GM18511 (cell line): ENCODE data around the gene NPR3.
A peak's percentile ranks its signal among the peaks of the same experiment; 100 is the strongest.
"Not testable (repeated sequence)": the region's sequence is repeated elsewhere in the genome, so short reads cannot be mapped to it uniquely, and the experiment has no call there.

ENCODE experiments used
- ATAC-seq: cut with Tn5 transposase; IDR thresholded peaks from one replicate; pipeline ENCODE4 v1.9.1; 2021; ENCODE audit warnings: mild to moderate bottlenecking, moderate library complexity; ENCODE audit not compliant: unreplicated experiment

NPR3 gene

GRCh38 chr5:32760091-32760509 is 49.0 kb downstream of the NPR3 start:
- no peak for ATAC-seq

- ATAC-seq = no peak
These were observed 54.1 kb downstream of the NPR3 start for GRCh38 chr5:32765266-32765665.

- no peak for ATAC-seq
These were observed 56.9 kb downstream of the NPR3 start for GRCh38 chr5:32767948-32768467.

- ATAC-seq = no peak
These were observed 58.6 kb downstream of the NPR3 start for GRCh38 chr5:32769711-32770110.

DNA sequence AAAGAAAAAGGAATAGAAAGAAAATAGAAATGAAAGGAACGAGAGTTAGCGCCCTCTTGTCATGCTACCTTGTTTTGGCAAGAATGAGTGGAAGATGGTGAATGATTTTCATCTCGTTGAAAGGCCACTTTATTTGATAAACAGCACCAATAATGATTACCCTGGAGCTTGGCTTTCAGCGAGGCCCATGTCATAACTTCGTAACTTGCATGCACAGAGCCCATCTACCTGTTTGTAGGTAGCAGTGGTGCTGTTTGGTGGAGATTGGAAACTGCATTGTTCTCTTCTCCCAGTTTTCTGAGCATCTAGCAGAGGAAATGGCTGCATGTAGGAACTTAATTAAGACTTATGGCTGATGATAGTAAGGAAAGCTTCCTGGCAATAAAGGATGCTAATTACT is 59.3 kb downstream of the NPR3 start:
- no peak for ATAC-seq

DNA sequence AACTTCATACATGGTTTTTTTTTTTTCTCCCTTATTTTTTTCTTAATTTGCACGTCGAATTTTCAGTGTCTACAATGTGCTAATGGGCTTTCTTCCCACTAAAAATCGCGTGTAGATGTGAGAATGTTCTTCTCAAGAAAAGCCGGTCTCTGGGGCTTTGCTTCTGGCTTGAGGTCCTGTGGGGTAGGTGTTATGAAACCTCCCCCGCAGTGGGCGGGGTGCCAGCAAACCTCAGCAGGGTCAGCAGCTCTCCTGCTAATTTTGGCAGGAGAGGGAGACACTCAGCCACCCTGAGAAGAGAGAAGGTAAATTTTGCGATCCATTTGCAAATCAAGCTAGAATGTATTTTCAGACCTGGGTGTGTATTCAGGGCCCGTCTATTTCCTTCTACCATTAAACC is 59.9 kb downstream of the NPR3 start:
- ATAC-seq = no peak

- ATAC-seq = no peak
These were observed 62.8 kb downstream of the NPR3 start for GRCh38 chr5:32773944-32774343.

DNA sequence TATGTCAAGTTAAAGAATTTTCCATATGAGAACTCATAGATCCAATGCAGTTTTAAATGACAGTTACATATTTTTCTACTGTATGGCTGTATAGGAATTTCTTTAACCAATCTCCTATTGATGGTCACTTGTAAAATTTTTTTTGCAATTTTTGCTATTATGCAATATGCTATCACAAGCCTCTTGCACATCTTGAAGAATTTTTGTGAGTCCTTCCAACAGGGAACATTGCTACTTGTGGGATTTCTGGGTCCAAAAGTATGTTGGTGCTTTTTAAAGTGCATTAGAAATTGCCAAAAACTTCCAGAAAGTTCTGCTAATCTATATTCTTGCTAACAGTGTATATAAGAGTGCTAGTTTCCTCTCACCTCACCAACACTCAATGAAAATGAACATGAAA is 65.1 kb downstream of the NPR3 start:
- ATAC-seq = no peak

GRCh38 chr5:32777222-32777621 is 66.1 kb downstream of the NPR3 start:
- peak; percentile 78 for ATAC-seq

- no peak for ATAC-seq
These were observed 66.6 kb downstream of the NPR3 start for GRCh38 chr5:32777733-32778132.

DNA sequence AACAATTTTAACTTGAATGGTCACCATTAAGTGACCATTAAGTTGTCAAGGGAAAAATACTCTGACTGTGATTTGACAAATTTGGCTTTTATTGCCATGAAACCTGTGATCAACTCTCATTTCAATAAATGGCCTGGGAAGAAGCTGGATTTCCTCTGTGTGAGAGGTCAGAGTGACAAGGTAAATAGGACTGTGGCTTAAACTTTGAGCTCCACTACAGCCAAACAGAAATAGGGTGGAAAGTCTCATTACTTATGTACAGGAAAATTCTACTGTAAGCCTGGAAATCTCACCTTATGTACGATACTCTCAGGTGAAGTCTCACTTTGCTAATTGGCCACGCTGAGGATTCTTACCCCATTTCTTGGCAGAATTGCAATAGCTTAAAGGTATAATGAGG is 67.3 kb downstream of the NPR3 start:
- no peak for ATAC-seq

DNA sequence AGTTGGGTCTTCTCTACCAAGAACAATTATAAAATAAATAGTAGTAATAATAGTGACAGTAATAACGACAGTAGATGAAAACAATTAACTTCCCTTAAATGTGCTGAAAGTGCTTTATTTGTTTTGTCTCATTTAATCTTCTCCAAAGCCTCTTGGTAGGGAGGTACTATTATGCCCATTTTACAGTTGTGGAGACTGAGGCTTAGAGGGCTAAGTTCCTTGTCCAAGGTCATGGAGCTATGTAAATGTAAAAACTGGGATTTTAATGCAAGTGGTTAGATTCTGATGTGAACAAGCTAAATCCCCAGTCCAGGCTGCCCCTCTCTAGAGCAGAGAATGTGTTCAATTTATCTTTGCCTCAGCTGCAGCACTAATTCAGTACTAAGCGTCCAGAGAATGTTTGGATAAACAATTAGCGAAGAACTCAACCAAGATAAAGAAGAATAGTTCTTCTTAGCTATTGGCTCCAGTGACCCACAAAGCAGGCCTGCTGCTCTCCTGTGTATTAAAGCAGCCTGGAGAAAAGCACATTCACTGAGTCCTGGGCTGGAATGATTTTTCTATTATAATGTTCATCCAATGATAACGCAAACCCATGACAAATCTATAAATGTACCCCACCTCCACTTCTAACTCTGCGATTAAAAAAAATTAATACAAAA is 68.8 kb downstream of the NPR3 start:
- ATAC-seq = no peak

DNA sequence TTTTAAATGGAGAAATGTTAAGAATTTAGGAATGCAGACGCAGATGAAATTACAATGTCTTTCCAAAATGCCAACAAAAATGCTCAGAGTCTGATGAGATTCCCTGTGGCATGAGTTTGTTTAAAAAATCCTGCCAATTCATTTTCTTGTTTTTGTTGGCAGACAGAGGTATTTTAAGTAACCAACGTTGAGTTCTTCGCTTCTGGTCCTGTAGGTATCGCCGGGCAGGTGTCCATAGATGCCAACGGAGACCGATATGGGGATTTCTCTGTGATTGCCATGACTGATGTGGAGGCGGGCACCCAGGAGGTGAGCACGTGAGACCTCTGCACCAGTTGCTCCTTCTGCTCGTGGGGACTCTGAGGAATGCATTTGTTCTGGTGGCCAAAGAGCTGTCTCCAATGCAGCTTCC is 69.4 kb downstream of the NPR3 start:
- no peak for ATAC-seq

- ATAC-seq = no peak
These were observed 72.5 kb downstream of the NPR3 start for GRCh38 chr5:32783661-32784060.

- ATAC-seq = peak; percentile 76
These were observed 74.6 kb downstream of the NPR3 start for GRCh38 chr5:32785611-32786254.

GRCh38 chr5:32786311-32786710 is 75.2 kb downstream of the NPR3 start:
- ATAC-seq = no peak

DNA sequence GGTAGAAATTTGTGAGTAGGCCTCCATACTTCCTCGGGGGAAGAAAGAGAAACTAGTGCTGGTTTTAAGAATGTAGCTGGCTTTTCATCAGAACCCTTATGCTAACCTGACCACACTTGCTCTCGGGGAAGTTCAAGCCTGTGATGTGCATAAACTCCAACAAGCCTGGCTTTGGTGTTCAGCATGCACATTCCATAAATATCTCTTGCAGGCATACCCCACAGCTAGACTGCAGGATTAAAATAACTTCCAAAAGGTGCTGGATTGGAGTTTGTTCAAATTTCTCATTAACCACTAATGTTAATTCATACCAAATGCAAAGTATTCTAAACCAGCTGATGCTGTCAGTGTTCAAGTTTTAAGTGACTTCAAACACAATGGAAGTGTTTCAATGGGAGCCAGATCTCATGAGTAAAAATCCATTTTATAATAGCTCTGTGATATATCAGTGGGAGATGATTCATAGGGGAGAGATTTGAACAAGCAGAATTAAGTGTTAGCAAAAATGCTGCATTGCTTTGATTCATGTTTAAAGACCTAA is 79.4 kb downstream of the NPR3 start:
- no peak for ATAC-seq

GRCh38 chr5:32791536-32792243 is 80.6 kb downstream of the NPR3 start:
- ATAC-seq = no peak

DNA sequence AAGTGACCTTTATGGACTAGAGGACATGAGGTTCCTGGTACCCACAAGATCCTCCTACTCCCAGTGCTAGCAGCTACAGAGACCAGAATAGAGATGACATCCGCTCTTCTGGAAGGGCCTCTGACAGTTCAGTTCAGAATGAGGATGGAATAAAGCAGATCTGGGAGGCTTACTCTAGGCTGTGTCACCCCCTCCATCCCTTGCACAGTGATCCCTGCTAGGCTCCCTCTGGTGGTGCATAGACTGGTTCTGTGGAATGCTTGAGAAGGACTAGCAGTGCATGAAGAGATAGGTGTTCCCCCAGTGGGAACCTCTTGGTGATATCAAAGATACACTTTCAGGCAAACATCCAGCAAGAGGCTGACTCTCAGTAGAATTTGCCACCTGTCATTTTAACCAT is 83.0 kb downstream of the NPR3 start:
- ATAC-seq = no peak

- no peak for ATAC-seq
These were observed 91.6 kb downstream of the NPR3 start for GRCh38 chr5:32802764-32803163.

DNA sequence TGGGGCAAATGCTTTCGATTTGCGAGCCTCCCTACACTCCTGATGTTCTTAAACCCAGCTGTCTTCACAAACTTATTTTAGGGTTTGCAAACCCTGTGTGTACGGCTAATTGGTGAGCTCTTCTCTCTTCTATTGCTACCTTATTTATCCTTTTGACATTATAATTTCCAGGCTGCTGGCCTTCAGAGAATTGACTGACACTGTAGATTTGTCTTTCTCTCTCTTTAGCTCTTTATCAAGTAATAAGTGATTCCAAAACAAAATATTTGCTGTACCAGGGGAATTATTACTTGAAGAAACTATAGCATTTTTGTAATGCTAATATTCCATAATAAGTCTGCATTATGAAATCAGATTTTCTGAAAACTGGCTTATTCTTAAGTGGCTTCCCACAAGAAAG is 92.5 kb downstream of the NPR3 start:
- ATAC-seq = no peak

GRCh38 chr5:32805462-32805861 is 94.3 kb downstream of the NPR3 start:
- not testable (repeated sequence) for ATAC-seq
